Measurements from ENCODE around the gene FIBCD1. TPM values are rescaled to one million over a fixed set of nuclear protein-coding genes. Genes with fewer than 3 reads are reported as not detected.

FIBCD1 gene
- polyA plus RNA-seq, 1 of the 3 experiments (the other 2 are of a cell fraction) = 1.3 TPM

GRCh38 chr9:130884111-130884531 lies 54.9 kb downstream of the FIBCD1 start:
- ChIA-PET POLR2A (no interaction called here), CTCF (interaction anchor here (1.8 to 3.9 kb wide), 3 partner anchors 14 to 162 kb away, joined by 4 to 17 read pairs (median 5); no protein-coding TSS in a partner anchor)
- H3K9me2 ChIP-seq = no peaks in the 10 kb centered on the region
- no peak for DNase-seq
- 88% methylated on average over 10 of the region's 25 CpGs for WGBS (ENCODE audit: low lambda C conversion rate)
- H3F3A ChIP-seq (replicated peaks; ENCODE audit: insufficient read depth) = no peaks in the 10 kb centered on the region
- no peak for TF ChIP-seq NRF1 (IDR thresholded peaks at IDR 0.05; ENCODE audit: low read depth, low read length)
- no peak for TF ChIP-seq EP300 (IDR thresholded peaks at IDR 0.05; ENCODE audit: borderline replicate concordance in 1 of 2, low read depth in 1 of 2, low read length in 1 of 2)
- TF ChIP-seq CHD2 (IDR thresholded peaks at IDR 0.05; ENCODE audit: low read length, partially characterized antibody) = no peak
- TF ChIP-seq YY1 (IDR thresholded peaks at IDR 0.05; ENCODE audit: low read depth) = no peak
- no peak for TF ChIP-seq ELF1 (IDR thresholded peaks at IDR 0.05)
- TF ChIP-seq JUND (IDR thresholded peaks at IDR 0.05) = no peak
- TF ChIP-seq, protein P1, sequence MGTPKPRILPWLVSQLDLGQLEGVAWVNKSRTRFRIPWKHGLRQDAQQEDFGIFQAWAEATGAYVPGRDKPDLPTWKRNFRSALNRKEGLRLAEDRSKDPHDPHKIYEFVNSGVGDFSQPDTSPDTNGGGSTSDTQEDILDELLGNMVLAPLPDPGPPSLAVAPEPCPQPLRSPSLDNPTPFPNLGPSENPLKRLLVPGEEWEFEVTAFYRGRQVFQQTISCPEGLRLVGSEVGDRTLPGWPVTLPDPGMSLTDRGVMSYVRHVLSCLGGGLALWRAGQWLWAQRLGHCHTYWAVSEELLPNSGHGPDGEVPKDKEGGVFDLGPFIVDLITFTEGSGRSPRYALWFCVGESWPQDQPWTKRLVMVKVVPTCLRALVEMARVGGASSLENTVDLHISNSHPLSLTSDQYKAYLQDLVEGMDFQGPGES (IDR thresholded peaks at IDR 0.05; ENCODE audit: low read depth, low read length) = no peak
- no peak for TF ChIP-seq POLR2AphosphoS5 (IDR thresholded peaks at IDR 0.05; ENCODE audit: low read depth, low read length)
- TF ChIP-seq EZH2phosphoT487 (IDR thresholded peaks at IDR 0.05; ENCODE audit: borderline replicate concordance, low read depth) = no peak
- TF ChIP-seq TEAD4 (IDR thresholded peaks at IDR 0.05; ENCODE audit: borderline replicate concordance, insufficient read depth) = no peak
- no peak for TF ChIP-seq RAD21 (IDR thresholded peaks at IDR 0.05; ENCODE audit: low read length)
- H3K27ac ChIP-seq (ENCODE audit: low read depth in 2 of 2, low read length in 1 of 2) = no peak overlapping the region
- H3K9me3 ChIP-seq = no peaks in the 10 kb centered on the region
- H3K9ac ChIP-seq = no peak overlapping the region
- no peaks in the 10 kb centered on the region for H3K4me1 ChIP-seq (ENCODE audit: control insufficient read depth in 1 of 2, insufficient read depth in 2 of 2, low read depth in 1 of 2, low read length in 1 of 2)
- H3K4me2 ChIP-seq = no peak overlapping the region
- H3K4me3 ChIP-seq (ENCODE audit: low read depth in 2 of 2, low read length in 1 of 2) = no peak overlapping the region
- H4K20me1 ChIP-seq (ENCODE audit: insufficient read depth) = peaks cover 39% of the 10 kb centered on the region
- H3K79me2 ChIP-seq (ENCODE audit: insufficient read depth) = peaks cover 32% of the 10 kb centered on the region; the same call in 1 of the 2 replicates
- no peak overlapping the region for H2AFZ ChIP-seq (ENCODE audit: low read depth)
- H3K27me3 ChIP-seq (ENCODE audit: insufficient read depth) = no peaks in the 10 kb centered on the region
- H3K36me3 ChIP-seq (replicated peaks in 1 of 2; ENCODE audit: control insufficient read depth in 1 of 2, insufficient read depth in 2 of 2, low read length in 1 of 2) = peaks cover 49 to 89% of the 10 kb centered on the region in 2 experiments

DNA sequence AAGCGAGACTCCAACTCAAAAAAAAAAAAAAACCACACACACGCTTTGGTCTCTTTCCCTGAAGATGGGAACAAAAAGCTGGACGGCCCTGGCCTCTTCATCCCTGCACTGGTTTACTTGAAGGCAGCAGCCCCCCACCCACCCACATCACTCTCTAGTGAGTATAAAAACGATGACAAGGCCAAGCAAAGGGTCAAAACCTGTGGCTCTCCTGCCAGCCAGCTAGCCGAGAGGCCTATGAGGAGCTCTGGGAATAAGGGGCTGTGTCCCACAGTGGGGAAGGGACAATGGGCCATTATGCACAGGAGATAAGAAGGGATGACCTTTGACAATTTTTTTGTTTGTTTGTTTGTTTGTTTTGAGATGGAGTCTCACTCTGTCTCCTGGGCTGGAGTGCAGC lies 55.6 kb downstream of the FIBCD1 start:
- Histone ChIP-seq H3K79me2 (ENCODE audit: insufficient read depth) (peaks cover 32% of the 10 kb centered on the region; the same call in 1 of the 2 replicates), H3K27ac (ENCODE audit: low read depth in 2 of 2, low read length in 1 of 2) (no peak overlapping the region), H3K9ac (no peak overlapping the region), H3K4me2 (no peak overlapping the region), H4K20me1 (ENCODE audit: insufficient read depth) (peaks cover 34% of the 10 kb centered on the region), H3F3A (replicated peaks; ENCODE audit: insufficient read depth) (no peaks in the 10 kb centered on the region), H3K27me3 (ENCODE audit: insufficient read depth) (no peaks in the 10 kb centered on the region), H3K36me3 (replicated peaks in 1 of 2; ENCODE audit: control insufficient read depth in 1 of 2, insufficient read depth in 2 of 2, low read length in 1 of 2) (peaks cover 47 to 89% of the 10 kb centered on the region in 2 experiments), H3K9me3 (no peaks in the 10 kb centered on the region), H2AFZ (ENCODE audit: low read depth) (no peak overlapping the region), H3K4me1 (ENCODE audit: control insufficient read depth in 1 of 2, insufficient read depth in 2 of 2, low read depth in 1 of 2, low read length in 1 of 2) (no peaks in the 10 kb centered on the region), H3K9me2 (no peaks in the 10 kb centered on the region), H3K4me3 (ENCODE audit: low read depth in 2 of 2, low read length in 1 of 2) (no peak overlapping the region)
- ChIA-PET POLR2A (no interaction called here), CTCF (interaction anchor here (1.8 to 3.9 kb wide), 3 partner anchors 13 to 163 kb away, joined by 4 to 17 read pairs (median 5); no protein-coding TSS in a partner anchor)
- no peak for TF ChIP-seq FOSL2 (IDR thresholded peaks at IDR 0.05; ENCODE audit: borderline replicate concordance, low read depth)
- TF ChIP-seq NFIC (IDR thresholded peaks at IDR 0.05; ENCODE audit: borderline replicate concordance) = no peak
- no peak for TF ChIP-seq RXRA (IDR thresholded peaks at IDR 0.05; ENCODE audit: borderline replicate concordance, low read depth)
- no peak for TF ChIP-seq NRF1 (IDR thresholded peaks at IDR 0.05; ENCODE audit: low read depth, low read length)
- TF ChIP-seq USF1 (IDR thresholded peaks at IDR 0.05; ENCODE audit: borderline replicate concordance, low read depth) = no peak
- TF ChIP-seq SMC3 (IDR thresholded peaks at IDR 0.05; ENCODE audit: low read depth, low read length) = no peak
- no peak for TF ChIP-seq CTCF (IDR thresholded peaks at IDR 0.05)
- no peak for DNase-seq
- 92% methylated on average over 5 of the region's 5 CpGs for WGBS (ENCODE audit: low lambda C conversion rate)
